Right cardiac atrium (tissue), 5 donors: ENCODE results near the gene TMEM225B. TPM values are rescaled to one million over a fixed set of nuclear protein-coding genes. Genes with fewer than 3 reads are reported as not detected.
A peak's percentile ranks its signal among the peaks of the same experiment; 100 is the strongest.
"Not testable (repeated sequence)": the region's sequence is repeated elsewhere in the genome, so short reads cannot be mapped to it uniquely, and the experiment has no call there.

ENCODE experiments used
- ATAC-seq, 2 donors: fragments of 200-7000 bp; cut with Tn5 transposase; one replicate each; pipeline versions ENCODE4 v1.8.0 to v1.9.1; 2020; ENCODE audit warnings: moderate library complexity in 2 of 2, mild to moderate bottlenecking in 1 of 2
- DNase-seq, 3 donors: peaks; one replicate each; pipeline ENCODE4 v3.0.0-alpha.2; 2020
- H3K27ac ChIP-seq: one replicate; pipeline ENCODE4 v1.5.1; 2013; ENCODE audit warnings: mild to moderate bottlenecking, low read length, control low read depth, moderate library complexity
- H3K27me3 ChIP-seq: one replicate; pipeline ENCODE4 v1.6.1; 2013; ENCODE audit not compliant: control insufficient read depth, insufficient read depth
- H3K4me1 ChIP-seq: one replicate; pipeline ENCODE4 v1.6.1; 2013; ENCODE audit warnings: low read length; ENCODE audit not compliant: control insufficient read depth, insufficient read depth
- H3K4me3 ChIP-seq: one replicate; pipeline ENCODE4 v1.5.1; 2013; ENCODE audit warnings: low read length, control low read depth
- H3K9me3 ChIP-seq: one replicate; pipeline ENCODE4 v1.6.1; 2013; ENCODE audit warnings: low read length; ENCODE audit not compliant: control insufficient read depth
- WGBS: extraction: QIAGEN DNeasy Blood & Tissue Kit; methylation state at CpG from one replicate; pipeline ENCODE4 v1.1.7; 2013; 5-methylcytosine and 5-hydroxymethylcytosine counted together
- intact Hi-C, 4 donors: fragments of 100-400 bp; cut with DNase I; formaldehyde crosslinking; loops; one replicate each; pipeline versions ENCODE4 v1.11.0 to v1.14.0; 2022 to 2023
- polyA plus RNA-seq: library from polyadenylated mRNA; stranded (reverse); fragments of 200-250 nt; gene quantifications from one replicate; pipeline ENCODE4 v1.2.3, GENCODE V29; 2013
- total RNA-seq, 4 donors: library from RNA; stranded (reverse); fragmentation: NEBNext Ultra II Directional; extraction: Animal tissue kit (Norgen Biotek cat#: 25700); gene quantifications; one replicate each; pipeline ENCODE4 v1.2.1, GENCODE V29; 2021
- donor health status: healthy with polysubstance abuse.
- donor health status: DM: no; HTN: yes; CAD: no.
- donor health status: DM: no; HTN: no; CAD: no.
- donor health status: DM: no; HTN: yes; CAD: no; lungs with severe emphysema.
- donor health status: DM: yes; HTN: yes; CAD: no.

The TMEM225B gene
- total and polyA plus RNA-seq, 5 donors, result 0.21 to 0.41 (median 0.37) TPM

GRCh38 chr7:99579281-99579955 is 18.6 kb upstream of the TMEM225B start:
- no peaks in the 10 kb centered on the region for H3K9me3 ChIP-seq
- H3K4me1 ChIP-seq, result peaks cover 2% of the 10 kb centered on the region
- H3K27ac ChIP-seq, result no peak overlapping the region
- DNase-seq (no peak), ATAC-seq (no peak)
- peak overlapping the region; percentile 52 for H3K4me3 ChIP-seq
- no peaks in the 10 kb centered on the region for H3K27me3 ChIP-seq
- WGBS, result 40% methylated on average over 10 of the region's 10 CpGs
- intact Hi-C loops, result no loop called here

GRCh38 chr7:99579956-99580777 is 17.9 kb upstream of the TMEM225B start:
- ATAC-seq (peak; percentile 72 to 74), DNase-seq (peak in 2 of 3 donors; percentile 68 to 75)
- H3K27me3 ChIP-seq, result no peaks in the 10 kb centered on the region
- whole genome bisulfite sequencing, result 1% methylated on average over 54 of the region's 54 CpGs
- H3K27ac ChIP-seq, result no peak overlapping the region
- intact Hi-C loops, result no loop called here
- H3K4me3 ChIP-seq, result peak overlapping the region; percentile 52
- peaks cover 2% of the 10 kb centered on the region for H3K4me1 ChIP-seq
- no peaks in the 10 kb centered on the region for H3K9me3 ChIP-seq

GRCh38 chr7:99580778-99581332 is 17.2 kb upstream of the TMEM225B start:
- not testable (repeated sequence) for ATAC-seq, H3K27ac ChIP-seq
- WGBS, result 55% methylated on average over 4 of the region's 4 CpGs

GRCh38 chr7:99588868-99589267 is 9.2 kb upstream of the TMEM225B start:
- no peak overlapping the region for H3K4me3 ChIP-seq
- no peaks in the 10 kb centered on the region for H3K27me3 ChIP-seq
- WGBS, result 83% methylated on average over 3 of the region's 3 CpGs
- intact Hi-C loops, result no loop called here
- no peak for ATAC-seq
- no peaks in the 10 kb centered on the region for H3K4me1 ChIP-seq
- no peaks in the 10 kb centered on the region for H3K9me3 ChIP-seq
- DNase-seq, result no peak
- no peak overlapping the region for H3K27ac ChIP-seq

More at GRCh38 chr7:99580778-99581332, 17.2 kb upstream of the TMEM225B start:
- DNase-seq, H3K4me1 ChIP-seq, intact Hi-C loops, H3K9me3 ChIP-seq, H3K27me3 ChIP-seq: not testable (repeated sequence)
- H3K4me3 ChIP-seq, result peak overlapping the region; percentile 52

- intact Hi-C loops, result no loop called here
- H3K27me3 ChIP-seq, result no peaks in the 10 kb centered on the region
- H3K4me1 ChIP-seq, result no peaks in the 10 kb centered on the region
- H3K27ac ChIP-seq, result no peak overlapping the region
- WGBS, result 77% methylated on average over 7 of the region's 7 CpGs
- no peak overlapping the region for H3K4me3 ChIP-seq
- DNase-seq (no peak), ATAC-seq (no peak)
- no peaks in the 10 kb centered on the region for H3K9me3 ChIP-seq
These were observed 2.9 kb upstream of the TMEM225B start for GRCh38 chr7:99594948-99595745.

GRCh38 chr7:99596408-99596955 is 1.6 kb upstream of the TMEM225B start:
- Histone ChIP-seq H3K27me3 (no peaks in the 10 kb centered on the region), H3K4me1 (no peaks in the 10 kb centered on the region), H3K9me3 (no peaks in the 10 kb centered on the region), H3K27ac (no peak overlapping the region), H3K4me3 (no peak overlapping the region)
- no peak for DNase-seq
- WGBS, result 93% methylated on average over 1 of the region's 1 CpG
- intact Hi-C loops, result no loop called here
- ATAC-seq, result no peak

GRCh38 chr7:99599836-99600235 is 1.8 kb downstream of the TMEM225B start:
- Histone ChIP-seq H3K4me3 (no peak overlapping the region), H3K4me1 (no peaks in the 10 kb centered on the region), H3K27ac (no peak overlapping the region), H3K9me3 (no peaks in the 10 kb centered on the region), H3K27me3 (no peaks in the 10 kb centered on the region)
- DNase-seq (no peak), ATAC-seq (no peak)
- 73% methylated on average over 4 of the region's 4 CpGs for WGBS
- intact Hi-C loops, result no loop called here

GRCh38 chr7:99601656-99602310 is 3.7 kb downstream of the TMEM225B start:
- 58% methylated on average over 7 of the region's 7 CpGs for WGBS
- Histone ChIP-seq H3K4me1 (no peaks in the 10 kb centered on the region), H3K4me3 (no peak overlapping the region), H3K27me3 (no peaks in the 10 kb centered on the region), H3K9me3 (no peaks in the 10 kb centered on the region), H3K27ac (no peak overlapping the region)
- ATAC-seq (no peak), DNase-seq (no peak)
- intact Hi-C loops, result no loop called here

GRCh38 chr7:99605527-99605926 is 7.5 kb downstream of the TMEM225B start:
- Histone ChIP-seq H3K4me1 (no peaks in the 10 kb centered on the region), H3K9me3 (no peaks in the 10 kb centered on the region), H3K27me3 (no peaks in the 10 kb centered on the region), H3K27ac (no peak overlapping the region), H3K4me3 (no peak overlapping the region)
- ATAC-seq (no peak), DNase-seq (no peak)
- intact Hi-C loops, result no loop called here
- WGBS, result 92% methylated on average over 7 of the region's 7 CpGs

GRCh38 chr7:99606531-99606930 is 8.5 kb downstream of the TMEM225B start:
- no peak overlapping the region for H3K4me3 ChIP-seq
- intact Hi-C loops, result no loop called here
- DNase-seq (no peak), ATAC-seq (no peak)
- no peaks in the 10 kb centered on the region for H3K9me3 ChIP-seq
- H3K27ac ChIP-seq, result no peak overlapping the region
- H3K4me1 ChIP-seq, result no peaks in the 10 kb centered on the region
- no peaks in the 10 kb centered on the region for H3K27me3 ChIP-seq
- 73% methylated on average over 8 of the region's 8 CpGs for WGBS
